GM12878 (cell line): ENCODE data around the gene CFAP54. TPM values are rescaled to one million over a fixed set of nuclear protein-coding genes. Genes with fewer than 3 reads are reported as not detected.
A peak's percentile ranks its signal among the peaks of the same experiment; 100 is the strongest.

ENCODE experiments used
- ATAC-seq: fragments of 200-7000 bp; cut with Tn5 transposase; 3 replicates; pipeline ENCODE4 v1.9.1; 2020; ENCODE audit warnings: mild to moderate bottlenecking, moderate library complexity
- BruUV-seq: library from RNA; stranded (reverse); fragments of 400-500 nt; replicated peaks from 2 replicates; lab custom pipeline; 2021; lab: Mats Ljungman, UMichigan
- CTCF ChIA-PET: fragments of 300-600 bp; sonication (Branson Sonifier 250); formaldehyde crosslinking; extraction: SDS; loops from one replicate; lab custom pipeline; 2021; ENCODE audit warnings: inconsistent platforms; lab: Yijun Ruan, JAX
- POLR2A ChIA-PET: fragments of 350-600 bp; formaldehyde crosslinking; extraction: SDS; loops from one replicate; lab custom pipeline; 2021; ENCODE audit warnings: inconsistent platforms; lab: Charles Lee
- RAD21 ChIA-PET: fragments of 300-600 bp; sonication (Branson Sonifier 250); formaldehyde crosslinking; loops from one replicate; lab custom pipeline; 2023; ENCODE audit warnings: antibody characterized with exemption; ENCODE audit not compliant: unreplicated experiment; lab: Charles Lee
- SMC1A ChIA-PET: fragments of 300-600 bp; sonication (Branson Sonifier 250); formaldehyde crosslinking; loops from one replicate; lab custom pipeline; 2023; ENCODE audit not compliant: unreplicated experiment, uncharacterized antibody; lab: Charles Lee
- DNase-seq: peaks from one replicate; pipeline ENCODE4 v3.0.0-alpha.2; 2011; ENCODE audit warnings: low read depth, low spot score
- FAIRE-seq: peaks from 3 replicates; lab custom pipeline; 2011; peaks lifted over from hg19 to GRCh38; lab: Jason Lieb, UNC
- H2AFZ ChIP-seq: 2 replicates; pipeline ENCODE4 v1.6.0; 2011; ENCODE audit warnings: low read depth, low read length, control low read depth; ENCODE audit not compliant: control insufficient read depth
- H3K27ac ChIP-seq: 2 replicates; pipeline ENCODE4 v1.5.1; 2011; ENCODE audit warnings: control low read depth; ENCODE audit not compliant: control insufficient read depth, insufficient read depth
- H3K27me3 ChIP-seq, 2 experiments: replicated peaks in 1 of 2; 2 replicates each; pipeline versions ENCODE4 v1.6.0 to v1.6.1; 2011; ENCODE audit warnings: low read length in 1 of 2; ENCODE audit not compliant: control insufficient read depth in 2 of 2, insufficient read depth in 2 of 2
- H3K36me3 ChIP-seq, 2 experiments: 2 replicates each; pipeline ENCODE4 v1.5.1; 2011; ENCODE audit warnings: low read length in 1 of 2; ENCODE audit not compliant: control insufficient read depth in 2 of 2, insufficient read depth in 2 of 2
- H3K4me1 ChIP-seq: 2 replicates; pipeline ENCODE4 v1.6.1; 2011; ENCODE audit warnings: mild to moderate bottlenecking, low read length, moderate library complexity, mixed read lengths; ENCODE audit not compliant: control insufficient read depth, insufficient read depth
- H3K4me2 ChIP-seq: 2 replicates; pipeline ENCODE4 v1.6.0; 2011; ENCODE audit warnings: control low read depth; ENCODE audit not compliant: control insufficient read depth, insufficient read depth
- H3K4me3 ChIP-seq: fragments of 200-600 bp; sonication (generic); 2 replicates; pipeline ENCODE4 v1.5.1; 2016
- H3K79me2 ChIP-seq: 2 replicates; pipeline ENCODE4 v1.6.0; 2011; ENCODE audit warnings: low read length; ENCODE audit not compliant: control insufficient read depth, insufficient read depth
- H3K9ac ChIP-seq: 2 replicates; pipeline ENCODE4 v1.8.0; 2011; ENCODE audit warnings: low read length, control low read depth, mixed read lengths; ENCODE audit not compliant: control insufficient read depth, insufficient read depth
- H3K9me3 ChIP-seq: replicated peaks from 3 replicates; pipeline ENCODE4 v1.5.1; 2011; ENCODE audit warnings: mild to moderate bottlenecking, low read length; ENCODE audit not compliant: control insufficient read depth, insufficient read depth
- H4K20me1 ChIP-seq: 2 replicates; pipeline ENCODE4 v1.6.0; 2011; ENCODE audit not compliant: control insufficient read depth, insufficient read depth
- KLF5 ChIP-seq: fragments of 450-650 bp; IDR thresholded peaks from 2 replicates; pipeline ENCODE4 v1.6.1; 2014; ENCODE audit warnings: mild to moderate bottlenecking; ENCODE audit not compliant: partially characterized antibody
- MYC ChIP-seq: IDR thresholded peaks from 2 replicates; pipeline ENCODE4 v1.6.1; 2011; ENCODE audit warnings: mild to moderate bottlenecking, low read length, moderate library complexity, inconsistent platforms; ENCODE audit not compliant: insufficient read depth, insufficient replicate concordance, insufficient read length, severe bottlenecking
- RAD21 ChIP-seq: IDR thresholded peaks from 2 replicates; pipeline ENCODE4 v1.6.1; 2011; ENCODE audit warnings: mild to moderate bottlenecking, low read depth, low read length, moderate library complexity; ENCODE audit not compliant: insufficient read depth
- RELA ChIP-seq: fragments of 450-650 bp; IDR thresholded peaks from 2 replicates; pipeline ENCODE4 v1.8.0; 2014; ENCODE audit warnings: borderline replicate concordance; ENCODE audit not compliant: partially characterized antibody
- SRF ChIP-seq, 2 experiments: IDR thresholded peaks; 2 replicates each; pipeline ENCODE4 v1.6.1; 2011; ENCODE audit warnings: low read depth in 2 of 2, low read length in 2 of 2, mild to moderate bottlenecking in 1 of 2, moderate library complexity in 1 of 2
- WGBS: methylation state at CpG from one replicate; pipeline ENCODE4 v1.1.6; 2016; ENCODE audit warnings: low lambda C conversion rate; ENCODE audit not compliant: insufficient replicate concordance, insufficient coverage; ENCODE audit errors: missing lambda C conversion rate; 5-methylcytosine and 5-hydroxymethylcytosine counted together
- in situ Hi-C: fragments of 300-500 bp; cut with MboI; formaldehyde crosslinking; loops from 9 replicates; pipeline ENCODE4 v1.14.3; 2018; ENCODE audit warnings: mixed read lengths
- intact Hi-C: fragments of 100-400 bp; cut with micrococcal nuclease; formaldehyde crosslinking; loops from one replicate; pipeline ENCODE4 v1.14.2; 2022; ENCODE audit not compliant: unreplicated experiment
- polyA plus RNA-seq, 11 experiments: library from polyadenylated mRNA; depleted of rRNA in 4 of 11; unstranded in 6 of 11; stranded (reverse) in 5 of 11; fragments of >200 nt; fragmentation: Nextera tagmentation in 4 of 11; fragmentation: Illumina TruSeq in 1 of 11; extraction: Ambion mirVana in 4 of 11; extraction: Trizol in 1 of 11; gene quantifications; 1 replicate in 1 of 11; 2 replicates in 10 of 11; pipeline versions ENCODE4 v1.2.1 to v1.2.3, GENCODE V29; 2011 to 2016; ENCODE audit warnings: inconsistent platforms in 2 of 11, missing spikeins in 2 of 11, low read depth in 1 of 11
- total RNA-seq, 4 experiments: library from RNA; depleted of rRNA in 3 of 4; stranded (reverse); fragments of >200 nt in 3 of 4; fragmentation: Illumina TruSeq in 1 of 4; extraction: Trizol in 1 of 4; gene quantifications; 2 replicates each; pipeline versions ENCODE4 v1.2.1 to v1.2.3, GENCODE V29; 2013 to 2021
- TF ChIP-seq, protein P1 (sequence below): fragments of 450-650 bp; IDR thresholded peaks from 2 replicates; pipeline ENCODE4 v1.6.1; 2016; ENCODE audit warnings: mild to moderate bottlenecking

The CFAP54 gene
- total and polyA plus RNA-seq, 10 of the 15 experiments (the other 5 are each of a cell fraction or from before 2014, with no cell fraction given) = 0.19 to 1.5 (median 0.56) TPM

DNA sequence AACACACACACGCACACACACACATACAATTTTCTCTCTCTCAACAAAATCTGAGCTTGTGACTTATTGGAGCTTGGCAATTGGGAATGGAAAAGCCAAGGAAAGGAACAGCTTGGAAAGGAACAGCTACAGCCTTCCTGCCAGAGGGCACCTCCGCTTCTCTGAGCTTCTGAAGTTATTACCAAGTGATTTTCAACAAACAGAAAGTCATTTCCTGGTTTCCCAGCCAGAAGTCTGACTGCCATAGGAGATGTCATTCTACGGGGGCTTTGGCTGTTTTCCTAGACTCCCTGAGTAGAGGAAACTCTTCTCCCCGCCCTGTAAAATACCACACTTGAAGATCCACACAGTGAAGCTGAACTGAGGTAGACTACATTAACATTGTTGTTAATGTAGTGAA, 198.3 kb downstream of the CFAP54 start (continued):
- TF ChIP-seq, protein P1, sequence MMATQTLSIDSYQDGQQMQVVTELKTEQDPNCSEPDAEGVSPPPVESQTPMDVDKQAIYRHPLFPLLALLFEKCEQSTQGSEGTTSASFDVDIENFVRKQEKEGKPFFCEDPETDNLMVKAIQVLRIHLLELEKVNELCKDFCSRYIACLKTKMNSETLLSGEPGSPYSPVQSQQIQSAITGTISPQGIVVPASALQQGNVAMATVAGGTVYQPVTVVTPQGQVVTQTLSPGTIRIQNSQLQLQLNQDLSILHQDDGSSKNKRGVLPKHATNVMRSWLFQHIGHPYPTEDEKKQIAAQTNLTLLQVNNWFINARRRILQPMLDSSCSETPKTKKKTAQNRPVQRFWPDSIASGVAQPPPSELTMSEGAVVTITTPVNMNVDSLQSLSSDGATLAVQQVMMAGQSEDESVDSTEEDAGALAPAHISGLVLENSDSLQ = no peak
- TF ChIP-seq RELA (no peak), SRF (IDR thresholded peaks at IDR 0.05; ENCODE audit: low read depth in 2 of 2, low read length in 2 of 2) (no peak), MYC (no peak)

DNA sequence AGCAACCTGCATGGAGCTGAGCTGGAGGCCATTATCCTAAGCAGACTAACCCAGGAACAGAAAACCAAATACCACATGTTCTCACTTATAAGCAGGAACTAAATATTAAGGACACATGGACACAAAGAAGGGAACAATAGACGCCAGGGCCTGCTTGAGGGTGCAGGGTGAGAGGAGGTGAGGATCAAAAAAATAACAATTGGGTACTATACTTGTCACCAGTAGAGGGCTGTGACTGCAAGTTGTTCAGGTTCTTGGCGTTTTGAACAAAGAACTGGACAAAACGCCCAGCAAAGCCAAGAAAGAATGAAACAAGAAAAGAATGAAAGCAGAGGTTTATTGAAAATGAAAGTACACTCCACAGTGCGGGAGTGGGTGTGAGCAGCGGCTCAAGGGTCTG, 209.1 kb downstream of the CFAP54 start:
- H3K27ac ChIP-seq = no peak overlapping the region
- H4K20me1 ChIP-seq = no peaks in the 10 kb centered on the region
- H3K4me1 ChIP-seq = no peaks in the 10 kb centered on the region
- peak; percentile 31; the same call in 1 of the 3 replicates for ATAC-seq
- H3K9ac ChIP-seq = no peak overlapping the region
- no peaks in the 10 kb centered on the region; the same call in 2 of the 3 replicates for H3K9me3 ChIP-seq
- RAD21 ChIA-PET = no interaction called here
- in situ Hi-C loops (no loop called here), intact Hi-C loops (no loop called here)
- no peak for FAIRE-seq
- no peaks in the 10 kb centered on the region for H3K79me2 ChIP-seq
- CTCF ChIA-PET = interaction anchor here (1.0 kb wide), 1 partner anchor 11 kb away, joined by 4 read pairs; no protein-coding TSS in a partner anchor
- SMC1A ChIA-PET = no interaction called here
- POLR2A ChIA-PET = no interaction called here
- WGBS = 29% methylated on average over 5 of the region's 5 CpGs
- no peak overlapping the region for H3K4me2 ChIP-seq
- no peaks in the 10 kb centered on the region for H3K27me3 ChIP-seq
- H3K36me3 ChIP-seq = no peaks in the 10 kb centered on the region
- H2AFZ ChIP-seq = no peak overlapping the region
- no peak for DNase-seq
- no peak overlapping the region for H3K4me3 ChIP-seq
- BruUV-seq = no TSS peak
- peak; percentile 27; the same call in 1 of the 2 replicates for TF ChIP-seq RAD21
- TF ChIP-seq KLF5 = no peak
